ENCODE measurements around the gene CAMKK1. TPM values are rescaled to one million over a fixed set of nuclear protein-coding genes. Genes with fewer than 3 reads are reported as not detected.
A peak's percentile ranks its signal among the peaks of the same experiment; 100 is the strongest.

CAMKK1 gene
- total RNA-seq (ENCODE audit: unreplicated experiment) = 4.1 TPM
- long read RNA-seq, partial matches to known transcripts = 0 of 1 reads
- long read RNA-seq, other reads (novel, unspliced or antisense) = 1 of 1 reads

DNA sequence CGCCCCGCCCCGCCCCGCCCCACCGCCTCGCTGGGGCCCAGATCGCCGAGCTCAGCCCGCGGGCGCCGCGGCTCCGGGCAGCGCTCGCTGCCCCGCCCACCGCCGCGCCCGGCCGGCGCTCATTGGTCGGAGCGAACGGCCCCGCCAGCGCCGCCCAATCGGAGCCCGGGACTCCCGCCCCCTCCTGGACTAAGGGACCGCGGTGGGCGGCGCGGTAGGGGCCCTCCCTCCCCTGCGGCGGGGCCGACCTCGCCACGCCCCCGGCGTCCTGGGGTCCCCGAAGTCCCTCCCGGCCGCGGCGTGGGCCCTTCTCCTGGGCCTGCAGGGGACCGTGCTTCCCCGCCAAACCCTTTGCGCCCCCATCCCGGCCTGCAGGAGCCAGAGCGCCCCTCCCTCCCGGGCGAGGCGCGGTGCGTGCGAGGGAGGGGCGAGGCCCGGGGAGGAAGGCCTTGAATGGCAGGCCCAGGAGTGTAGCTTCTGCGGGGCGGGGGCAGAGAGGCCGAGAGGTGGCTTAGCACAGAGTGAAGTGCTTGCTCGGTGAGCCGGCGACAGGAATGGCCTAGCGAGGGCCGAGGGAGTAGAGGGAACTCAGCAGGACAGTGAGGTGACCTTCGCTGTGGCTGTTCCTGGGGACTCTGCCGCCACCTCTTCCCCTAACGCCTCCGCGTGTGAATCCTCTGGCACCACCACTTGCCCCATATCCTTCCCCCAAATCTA lies at the start of gene CAMKK1:
Gene CAMKK1 (minus strand): TSS at position 51 of the 717 bp plus-strand sequence. CDS start 7,366 bp downstream, outside the sequence.
- Mint-ChIP-seq H3K36me3 (ENCODE audit: low read depth, unreplicated experiment) (peaks cover 11% of the 10 kb centered on the region), H3K4me3 (ENCODE audit: unreplicated experiment) (peak within 1 kb of the TSS; percentile 87), H3K27me3 (ENCODE audit: unreplicated experiment) (peaks cover 21% of the 10 kb centered on the region), H3K9me3 (ENCODE audit: unreplicated experiment) (no peaks in the 10 kb centered on the region), H3K4me1 (ENCODE audit: unreplicated experiment) (peaks cover 30% of the 10 kb centered on the region), H3K27ac (ENCODE audit: unreplicated experiment) (peak within 1 kb of the TSS; percentile 74)
- DNase-seq (ENCODE audit: low spot score) = peak; percentile 89
- TF ChIP-seq, protein P1, sequence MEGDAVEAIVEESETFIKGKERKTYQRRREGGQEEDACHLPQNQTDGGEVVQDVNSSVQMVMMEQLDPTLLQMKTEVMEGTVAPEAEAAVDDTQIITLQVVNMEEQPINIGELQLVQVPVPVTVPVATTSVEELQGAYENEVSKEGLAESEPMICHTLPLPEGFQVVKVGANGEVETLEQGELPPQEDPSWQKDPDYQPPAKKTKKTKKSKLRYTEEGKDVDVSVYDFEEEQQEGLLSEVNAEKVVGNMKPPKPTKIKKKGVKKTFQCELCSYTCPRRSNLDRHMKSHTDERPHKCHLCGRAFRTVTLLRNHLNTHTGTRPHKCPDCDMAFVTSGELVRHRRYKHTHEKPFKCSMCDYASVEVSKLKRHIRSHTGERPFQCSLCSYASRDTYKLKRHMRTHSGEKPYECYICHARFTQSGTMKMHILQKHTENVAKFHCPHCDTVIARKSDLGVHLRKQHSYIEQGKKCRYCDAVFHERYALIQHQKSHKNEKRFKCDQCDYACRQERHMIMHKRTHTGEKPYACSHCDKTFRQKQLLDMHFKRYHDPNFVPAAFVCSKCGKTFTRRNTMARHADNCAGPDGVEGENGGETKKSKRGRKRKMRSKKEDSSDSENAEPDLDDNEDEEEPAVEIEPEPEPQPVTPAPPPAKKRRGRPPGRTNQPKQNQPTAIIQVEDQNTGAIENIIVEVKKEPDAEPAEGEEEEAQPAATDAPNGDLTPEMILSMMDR (IDR thresholded peaks at IDR 0.05; ENCODE audit: unreplicated experiment) = no peak

DNA sequence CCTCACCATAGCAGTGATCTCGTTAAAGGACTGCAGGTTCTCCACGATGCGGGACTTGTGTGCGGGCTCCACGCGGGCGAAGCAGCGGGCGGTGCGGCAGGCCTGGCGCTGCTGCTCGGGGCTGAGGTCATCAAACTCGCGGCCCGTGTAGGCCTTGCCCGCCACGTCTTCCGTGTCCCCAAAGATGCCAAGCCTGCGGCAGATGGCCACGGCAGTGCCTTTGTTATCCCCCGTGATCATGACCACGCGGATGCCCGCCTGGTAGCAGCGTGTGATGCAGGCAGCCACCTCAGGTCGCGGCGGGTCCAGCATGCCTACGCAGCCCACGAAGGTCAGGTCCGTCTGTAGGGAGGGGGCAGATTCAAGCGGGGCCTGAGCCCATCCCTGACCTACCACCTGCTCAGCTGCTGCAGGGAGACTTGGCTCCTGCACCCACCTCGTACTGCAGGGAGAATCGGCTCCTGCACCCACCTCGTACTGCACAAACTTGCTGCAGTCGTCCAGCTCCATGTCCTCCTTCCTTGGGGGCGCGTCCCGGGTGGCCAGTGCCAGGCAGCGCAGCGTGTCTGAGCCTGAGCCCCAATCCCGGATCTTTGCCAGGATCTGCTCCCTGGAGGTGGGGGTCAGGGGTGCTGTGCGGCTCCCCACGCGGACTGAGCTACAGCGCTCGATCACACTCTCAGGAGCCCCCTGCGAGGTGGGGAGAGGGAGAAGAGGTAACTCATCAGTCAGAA lies 48.3 kb upstream of the CAMKK1 start:
- Mint-ChIP-seq H3K4me3 (ENCODE audit: unreplicated experiment) (no peak overlapping the region), H3K9me3 (ENCODE audit: unreplicated experiment) (no peaks in the 10 kb centered on the region), H3K27me3 (ENCODE audit: unreplicated experiment) (peaks cover 16% of the 10 kb centered on the region), H3K36me3 (ENCODE audit: low read depth, unreplicated experiment) (peaks cover 40% of the 10 kb centered on the region), H3K27ac (ENCODE audit: unreplicated experiment) (no peak overlapping the region), H3K4me1 (ENCODE audit: unreplicated experiment) (peaks cover 2% of the 10 kb centered on the region)
- DNase-seq (ENCODE audit: low spot score) = no peak
- TF ChIP-seq, protein P1 (IDR thresholded peaks at IDR 0.05; ENCODE audit: unreplicated experiment) = no peak

DNA sequence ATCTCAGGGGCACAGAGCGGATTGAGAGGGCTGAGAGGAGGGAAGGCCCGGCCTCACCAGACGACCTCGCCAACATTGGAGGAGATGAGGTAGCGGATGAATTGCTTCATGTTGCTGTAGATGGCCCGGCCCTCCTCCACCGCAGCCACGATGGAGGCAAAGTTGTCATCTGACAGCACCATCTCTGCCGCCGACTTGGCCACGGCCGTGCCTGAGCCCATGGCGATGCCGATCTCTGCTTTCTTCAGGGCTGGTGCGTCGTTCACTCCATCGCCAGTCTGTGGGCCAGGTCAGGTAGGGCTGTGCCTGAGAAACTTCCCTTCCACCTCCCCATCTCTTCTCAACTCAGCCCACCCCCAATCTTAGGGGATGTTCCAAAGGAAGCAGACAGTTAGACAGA lies 44.5 kb upstream of the CAMKK1 start:
- no peak overlapping the region for H3K4me3 Mint-ChIP-seq (ENCODE audit: unreplicated experiment)
- DNase-seq (ENCODE audit: low spot score) = no peak
- TF ChIP-seq, protein P1 (IDR thresholded peaks at IDR 0.05; ENCODE audit: unreplicated experiment) = no peak
- no peaks in the 10 kb centered on the region for H3K9me3 Mint-ChIP-seq (ENCODE audit: unreplicated experiment)
- H3K36me3 Mint-ChIP-seq (ENCODE audit: low read depth, unreplicated experiment) = peaks cover 29% of the 10 kb centered on the region
- peaks cover 6% of the 10 kb centered on the region for H3K27me3 Mint-ChIP-seq (ENCODE audit: unreplicated experiment)
- no peak overlapping the region for H3K27ac Mint-ChIP-seq (ENCODE audit: unreplicated experiment)
- H3K4me1 Mint-ChIP-seq (ENCODE audit: unreplicated experiment) = no peaks in the 10 kb centered on the region

DNA sequence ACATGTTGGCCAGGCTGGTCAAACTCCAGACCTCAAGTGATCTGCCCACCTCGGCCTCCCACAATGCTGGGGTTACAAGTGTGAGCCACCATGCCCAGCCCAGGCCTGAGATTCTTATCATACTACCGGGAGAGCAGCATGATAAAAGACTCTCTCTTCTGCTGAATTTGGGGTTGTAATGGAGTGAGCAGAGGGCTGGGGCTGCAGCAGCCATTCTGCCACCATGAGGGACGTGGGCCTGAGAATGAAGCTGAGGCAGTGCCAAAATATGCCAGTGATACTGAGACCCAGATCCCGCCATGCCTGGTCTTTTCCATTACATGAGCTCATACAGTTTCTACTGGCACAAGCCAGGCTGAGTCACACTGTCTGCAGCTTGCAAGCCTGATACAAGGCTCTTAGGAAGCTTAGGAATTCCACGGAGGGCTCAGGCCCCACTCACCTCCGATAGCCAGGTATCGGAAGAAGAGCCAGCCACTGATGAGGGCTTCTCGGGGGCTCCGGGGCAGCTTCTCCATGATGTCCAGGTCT lies 43.0 kb upstream of the CAMKK1 start:
- no peaks in the 10 kb centered on the region for H3K9me3 Mint-ChIP-seq (ENCODE audit: unreplicated experiment)
- H3K36me3 Mint-ChIP-seq (ENCODE audit: low read depth, unreplicated experiment) = peaks cover 35% of the 10 kb centered on the region
- H3K4me1 Mint-ChIP-seq (ENCODE audit: unreplicated experiment) = no peaks in the 10 kb centered on the region
- peaks cover 8% of the 10 kb centered on the region for H3K27me3 Mint-ChIP-seq (ENCODE audit: unreplicated experiment)
- TF ChIP-seq, protein P1 (IDR thresholded peaks at IDR 0.05; ENCODE audit: unreplicated experiment) = no peak
- DNase-seq (ENCODE audit: low spot score) = no peak
- H3K4me3 Mint-ChIP-seq (ENCODE audit: unreplicated experiment) = no peak overlapping the region
- no peak overlapping the region for H3K27ac Mint-ChIP-seq (ENCODE audit: unreplicated experiment)
